HTR-8/SVneo (cell line): ENCODE data around the gene NFYA.

Experiments
- DNase-seq: peaks from one replicate; pipeline ENCODE4 v3.0.0; 2011; ENCODE audit warnings: low spot score, mixed read lengths; ENCODE audit not compliant: insufficient read length
- FAIRE-seq: peaks from 2 replicates; lab custom pipeline; 2011; peaks lifted over from hg19 to GRCh38; lab: Jason Lieb, UNC

Gene NFYA

GRCh38 chr6:41072836-41073202, at the start of gene NFYA:
TSS of gene NFYA (plus strand) at chr6:41072974. CDS start at chr6:41079090, 6,116 bp downstream.
- peak; percentile 95 for DNase-seq
- FAIRE-seq = peak; percentile 98

DNA sequence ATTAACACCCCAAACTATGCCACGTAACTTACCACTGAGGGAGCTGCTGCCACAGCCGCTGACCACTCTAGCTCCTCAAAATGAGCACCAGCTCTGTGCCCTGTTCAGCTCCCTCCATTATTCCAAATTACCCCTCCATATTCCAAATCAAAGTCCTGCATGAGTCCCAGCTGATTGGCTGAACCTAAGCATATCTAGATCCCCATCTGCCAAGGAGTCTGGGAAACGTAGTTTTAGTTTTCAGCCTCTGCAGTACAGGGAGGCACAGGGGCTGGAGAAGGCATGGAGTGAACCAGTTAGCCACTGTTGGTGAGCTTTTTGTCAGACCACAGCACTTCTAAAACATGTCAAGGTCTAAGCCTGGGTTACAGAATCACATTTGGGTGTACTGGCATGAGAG, 49.7 kb upstream of the NFYA start:
- DNase-seq = no peak
- FAIRE-seq = no peak

DNA sequence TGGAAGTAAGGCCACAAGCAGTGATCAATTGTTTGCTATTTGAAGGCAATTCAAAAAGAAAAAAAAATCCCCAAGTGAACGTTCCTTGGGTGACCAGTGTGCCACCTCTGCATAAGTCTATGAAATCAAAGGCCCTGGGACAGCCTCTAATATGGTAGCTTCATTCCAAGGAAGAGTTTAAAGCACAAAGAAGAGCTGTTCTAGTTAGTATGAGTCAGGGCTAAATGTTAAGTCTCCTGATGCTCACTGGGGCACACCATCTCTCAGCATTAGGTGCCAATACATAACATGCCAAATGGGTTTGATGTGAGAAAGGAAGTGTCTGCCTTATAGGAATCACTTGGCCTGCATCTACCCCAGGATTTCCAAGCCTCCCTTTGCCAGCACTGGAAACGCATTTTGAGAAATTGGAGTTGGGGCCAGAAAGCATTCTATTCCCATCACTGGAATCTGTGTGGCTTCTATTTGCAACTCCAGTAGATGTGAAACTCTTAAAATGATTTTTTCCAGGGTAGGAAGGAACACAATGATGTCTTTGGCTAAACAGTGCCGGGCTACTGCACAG, 46.7 kb upstream of the NFYA start:
- DNase-seq (no peak), FAIRE-seq (no peak)

GRCh38 chr6:41027241-41027640, 45.5 kb upstream of the NFYA start:
- no peak for DNase-seq

DNA sequence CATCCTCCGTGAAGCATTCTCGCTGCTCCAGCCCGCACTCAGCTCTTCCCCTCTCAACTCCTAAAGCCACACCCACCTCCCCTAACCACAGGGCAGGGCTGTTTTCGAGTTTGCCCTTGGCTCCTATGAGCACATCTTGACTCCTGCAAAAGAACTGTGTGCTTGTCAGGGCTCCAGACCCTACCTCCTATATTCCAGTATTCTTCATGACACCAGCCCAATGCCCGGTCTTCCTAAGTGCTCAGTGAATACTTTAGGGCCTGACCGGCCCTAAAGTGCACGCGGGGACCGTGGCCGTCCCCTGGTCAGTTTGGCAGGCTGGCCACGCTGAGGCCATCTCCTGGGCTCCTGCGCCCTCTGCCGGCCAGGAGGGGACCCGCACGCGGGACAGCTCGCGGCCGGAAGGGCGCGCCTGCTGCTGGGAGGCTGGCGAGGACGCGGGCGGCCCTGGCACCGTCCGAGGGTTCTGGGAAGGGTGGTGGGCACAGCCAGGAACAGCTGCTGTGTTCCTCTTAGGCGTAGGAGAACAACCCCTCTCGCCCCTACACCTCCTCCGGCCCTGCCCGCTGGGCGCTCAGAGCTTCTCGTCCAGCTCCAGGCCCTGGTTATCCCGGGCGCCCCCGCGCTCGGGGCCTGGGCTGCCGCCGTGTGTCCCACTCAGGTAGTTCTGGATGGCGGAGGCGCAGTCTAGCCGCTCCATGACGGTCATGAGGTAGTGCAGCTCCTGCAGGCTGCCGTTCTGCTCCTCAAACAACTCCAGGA, 44.8 kb upstream of the NFYA start:
- FAIRE-seq (peak; percentile 57), DNase-seq (peak; percentile 82)

More at GRCh38 chr6:41027241-41027640, 45.5 kb upstream of the NFYA start:
- no peak for FAIRE-seq

DNA sequence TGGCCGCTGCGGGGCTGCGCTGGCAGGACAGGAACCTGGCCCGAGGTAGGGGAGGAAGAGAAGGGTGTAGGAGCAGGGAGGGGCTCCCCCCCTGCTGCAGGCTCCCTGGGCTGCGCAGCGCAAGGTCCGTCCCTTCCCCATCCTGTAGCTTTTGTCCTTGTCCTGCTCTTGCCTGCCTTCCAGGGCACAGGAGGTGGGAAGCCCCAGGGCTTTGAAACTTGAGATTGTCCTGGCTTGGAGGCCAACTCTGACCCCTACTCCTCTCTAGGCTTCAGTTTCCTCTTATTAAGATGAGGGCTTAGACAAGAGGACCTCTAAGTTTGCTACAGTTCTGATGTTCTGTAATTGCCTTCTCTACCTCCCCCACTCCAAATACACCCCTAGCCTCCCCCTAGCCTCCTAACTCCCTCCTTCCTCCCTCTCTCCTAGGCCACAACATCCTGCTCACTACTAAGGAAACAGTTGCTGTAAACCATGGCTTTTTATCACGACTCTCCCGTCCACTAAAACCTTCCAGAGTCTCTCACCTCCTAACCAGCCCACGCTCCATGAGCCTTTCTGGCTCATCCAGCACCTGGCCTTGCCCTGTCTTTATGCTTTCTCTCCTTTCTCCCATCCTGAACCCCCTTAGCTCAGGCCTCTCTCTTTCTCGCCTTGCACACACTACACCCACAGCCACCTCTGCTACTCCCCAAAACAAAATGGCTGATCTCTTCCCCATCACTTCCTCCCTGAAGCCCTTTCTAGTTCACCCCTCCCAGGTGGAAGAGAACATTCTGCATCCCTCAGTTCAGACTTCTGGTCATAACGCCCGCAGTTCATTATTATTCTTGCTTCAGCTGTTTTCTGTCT, 44.0 kb upstream of the NFYA start:
- DNase-seq = no peak
- FAIRE-seq = no peak

DNA sequence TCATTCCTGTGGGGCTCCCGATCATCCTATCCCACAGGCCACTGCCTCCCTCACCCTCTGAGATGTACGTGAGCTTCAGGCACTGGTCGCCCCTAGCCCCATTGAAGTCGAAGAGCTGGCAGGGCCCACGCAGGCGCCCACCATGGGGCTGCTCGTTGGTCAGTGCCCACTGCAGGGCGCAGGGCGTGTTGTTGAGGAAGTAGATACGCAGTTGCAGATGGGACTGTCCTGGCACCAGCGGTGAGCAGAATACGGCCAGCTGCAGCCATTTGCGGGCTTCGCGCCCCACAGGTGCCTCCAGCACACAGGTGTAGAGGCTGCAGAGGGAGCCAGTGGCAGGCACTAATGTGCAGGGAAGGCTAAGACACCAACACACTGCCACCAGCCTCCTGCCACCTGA, 39.9 kb upstream of the NFYA start:
- FAIRE-seq (no peak), DNase-seq (no peak)

DNA sequence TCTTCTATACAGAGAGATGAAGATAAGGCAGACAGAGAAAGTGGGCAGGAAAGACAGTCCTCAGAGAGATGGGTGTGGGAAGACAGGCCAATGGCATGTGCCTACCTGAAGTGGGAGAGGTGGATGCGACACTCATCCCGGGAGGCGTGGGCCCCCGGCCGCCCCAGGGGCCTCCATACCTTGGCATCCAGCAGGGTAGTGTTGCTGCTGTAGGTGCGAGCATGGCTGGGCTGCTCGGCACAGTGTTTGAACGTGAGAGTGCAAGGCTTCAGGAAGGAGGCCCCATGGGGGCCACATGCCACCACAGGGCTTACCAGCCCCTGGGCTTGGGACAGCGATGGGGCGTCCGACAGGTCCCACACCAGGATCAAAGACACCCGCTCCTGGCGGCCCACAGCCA, 39.0 kb upstream of the NFYA start:
- FAIRE-seq (no peak), DNase-seq (no peak)

DNA sequence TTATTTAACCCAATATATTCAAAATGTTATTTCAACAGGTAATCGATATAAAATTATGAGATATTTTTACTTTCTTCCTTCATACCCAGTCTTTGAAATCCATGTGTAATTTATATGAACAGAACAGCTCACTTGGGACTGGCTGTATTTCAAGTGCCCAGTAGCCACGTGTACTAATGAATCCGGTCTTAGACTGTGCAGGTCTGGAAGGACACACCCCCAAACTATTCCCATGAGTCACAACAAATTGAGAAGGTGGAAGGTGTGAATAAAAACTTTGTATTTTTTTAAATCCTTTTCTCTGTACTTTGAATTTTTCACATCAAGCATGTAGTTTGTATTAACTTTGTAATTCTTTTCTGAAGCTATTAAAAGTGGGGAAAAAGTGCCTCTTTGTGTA, 36.6 kb upstream of the NFYA start:
- DNase-seq = no peak
- no peak for FAIRE-seq

GRCh38 chr6:41036601-41037000, 36.2 kb upstream of the NFYA start:
- FAIRE-seq (no peak), DNase-seq (no peak)

DNA sequence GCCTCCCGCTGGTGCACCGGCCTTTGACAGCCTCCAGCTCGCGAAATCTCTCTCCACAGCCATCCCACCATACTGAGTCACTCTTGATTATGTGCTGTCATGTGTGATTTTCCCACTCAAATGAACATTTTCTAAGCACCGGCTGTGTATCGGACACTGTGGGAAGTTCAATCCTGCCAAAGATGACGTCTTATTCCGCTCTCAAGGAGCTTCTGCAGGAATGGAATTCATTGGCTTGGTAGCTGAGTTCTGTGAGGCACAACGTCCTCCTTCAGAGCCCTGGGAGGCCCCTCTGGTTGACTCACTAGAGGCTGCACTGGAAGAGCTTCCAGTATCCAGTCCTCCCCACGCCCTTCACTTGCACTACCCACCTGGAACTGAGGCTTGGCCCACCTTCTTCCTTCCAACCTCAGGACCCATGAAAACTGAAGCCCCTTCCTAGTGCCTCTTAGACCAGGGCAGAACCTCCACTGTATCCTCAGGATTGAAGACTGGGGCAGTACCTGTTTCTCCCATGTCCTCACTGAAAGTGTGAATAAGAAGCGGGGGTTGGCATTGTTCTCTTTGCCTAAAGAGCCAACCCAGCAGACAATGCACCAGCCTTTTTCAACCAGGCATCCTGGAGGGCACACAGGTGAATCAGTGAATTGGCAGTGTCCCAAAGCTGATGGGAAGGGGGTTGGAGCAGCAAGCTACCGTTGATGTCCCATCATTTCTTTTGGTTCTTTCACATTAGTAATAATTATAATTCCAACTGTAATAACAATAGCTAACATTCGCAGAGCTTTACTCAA, 35.5 kb upstream of the NFYA start:
- FAIRE-seq (no peak), DNase-seq (no peak)

DNA sequence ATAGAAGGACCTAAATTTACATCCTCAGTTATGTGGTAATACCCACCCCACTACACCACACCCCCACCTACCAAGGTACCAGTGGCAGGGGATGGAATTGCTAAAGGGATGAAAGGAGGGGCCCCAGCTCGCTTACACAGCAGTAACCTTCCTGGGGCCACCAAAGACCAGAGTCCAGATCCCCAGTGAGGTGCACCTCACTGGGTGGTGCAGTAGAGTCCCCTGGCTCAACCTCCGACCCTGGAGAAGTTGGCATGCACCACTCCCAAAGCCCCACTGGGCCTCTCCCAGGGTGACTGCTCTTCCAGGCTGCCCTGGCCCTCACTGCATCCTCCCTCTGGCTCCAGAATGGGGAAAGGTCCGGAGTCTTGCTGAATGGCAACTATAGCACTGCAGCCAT, 34.6 kb upstream of the NFYA start:
- FAIRE-seq = no peak
- no peak for DNase-seq

- FAIRE-seq (peak; percentile 84), DNase-seq (peak; percentile 52)
These were observed 33.4 kb upstream of the NFYA start, which contains the start of gene UNC5CL for GRCh38 chr6:41039060-41039998. TSS of gene UNC5CL (minus strand) at chr6:41039221. CDS start at chr6:41035074, 4,147 bp downstream.

DNA sequence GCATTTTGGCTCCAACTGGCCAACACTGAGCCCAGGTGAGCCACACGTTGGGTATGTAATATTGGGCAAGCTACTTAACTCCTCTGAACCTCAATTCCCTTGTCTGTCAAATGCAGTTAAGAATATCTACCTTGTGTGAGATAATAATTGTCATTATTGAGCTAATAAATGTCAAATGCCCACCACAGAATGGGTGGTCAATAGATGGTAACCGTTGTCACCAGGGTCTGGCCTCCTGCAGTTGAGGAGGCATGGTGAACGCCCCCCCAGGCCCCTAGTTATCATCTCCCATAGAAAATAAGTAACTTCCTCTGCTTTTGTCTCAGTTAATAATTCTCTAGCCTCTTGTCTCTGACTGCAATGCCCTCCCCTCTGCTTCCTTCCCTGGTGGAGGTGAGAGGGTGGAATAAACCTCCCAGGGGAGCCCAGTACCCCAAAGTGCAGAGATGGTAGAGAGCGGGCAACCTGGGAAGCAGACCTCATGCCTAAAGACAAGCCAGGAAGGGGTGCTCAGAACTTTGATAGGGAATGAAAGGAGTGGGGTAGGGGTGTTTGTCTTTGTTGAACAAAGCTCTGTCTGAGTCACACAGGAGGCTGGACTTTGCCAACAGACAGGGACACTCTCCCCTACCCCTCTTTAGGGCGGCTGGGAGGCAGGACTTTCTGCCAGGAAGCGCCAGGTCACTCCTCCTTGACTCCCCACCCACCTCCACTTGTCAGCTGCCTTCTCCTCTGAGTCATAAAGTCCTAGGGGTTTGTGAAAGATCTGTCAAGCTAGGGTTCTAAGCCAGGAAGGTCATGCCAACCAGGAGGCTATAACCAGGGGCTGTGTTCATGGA, 32.5 kb upstream of the NFYA start:
- FAIRE-seq (peak; percentile 62), DNase-seq (peak; percentile 60)

DNA sequence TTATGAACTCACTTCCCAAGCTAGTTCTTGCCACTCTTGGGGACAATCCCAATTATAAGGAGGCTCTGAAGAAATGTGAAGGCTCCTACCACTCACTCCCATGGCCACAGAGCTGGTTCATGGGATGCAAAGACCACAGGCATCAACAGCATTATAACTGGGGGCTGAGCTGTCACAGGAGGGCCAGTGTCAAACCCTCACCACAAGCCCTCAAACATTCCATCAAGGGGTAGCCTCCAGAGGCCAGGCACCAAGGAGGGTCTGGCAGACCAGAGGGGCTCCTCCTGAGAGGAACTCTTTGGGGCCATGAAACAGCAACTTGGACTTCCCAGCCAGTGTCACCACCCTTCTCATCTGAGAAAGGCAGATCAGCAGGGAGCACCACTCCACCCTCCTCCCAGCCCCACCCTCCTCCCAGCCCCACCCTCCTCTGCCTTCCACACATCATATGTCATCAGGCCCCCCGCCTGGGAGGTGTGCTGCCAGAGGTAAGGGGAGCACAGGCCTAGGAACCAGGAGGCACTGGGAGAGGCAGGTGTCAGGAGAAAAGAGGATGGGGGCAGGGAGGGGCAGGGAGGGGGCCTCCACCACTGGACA, 31.7 kb upstream of the NFYA start:
- DNase-seq (no peak), FAIRE-seq (no peak)

DNA sequence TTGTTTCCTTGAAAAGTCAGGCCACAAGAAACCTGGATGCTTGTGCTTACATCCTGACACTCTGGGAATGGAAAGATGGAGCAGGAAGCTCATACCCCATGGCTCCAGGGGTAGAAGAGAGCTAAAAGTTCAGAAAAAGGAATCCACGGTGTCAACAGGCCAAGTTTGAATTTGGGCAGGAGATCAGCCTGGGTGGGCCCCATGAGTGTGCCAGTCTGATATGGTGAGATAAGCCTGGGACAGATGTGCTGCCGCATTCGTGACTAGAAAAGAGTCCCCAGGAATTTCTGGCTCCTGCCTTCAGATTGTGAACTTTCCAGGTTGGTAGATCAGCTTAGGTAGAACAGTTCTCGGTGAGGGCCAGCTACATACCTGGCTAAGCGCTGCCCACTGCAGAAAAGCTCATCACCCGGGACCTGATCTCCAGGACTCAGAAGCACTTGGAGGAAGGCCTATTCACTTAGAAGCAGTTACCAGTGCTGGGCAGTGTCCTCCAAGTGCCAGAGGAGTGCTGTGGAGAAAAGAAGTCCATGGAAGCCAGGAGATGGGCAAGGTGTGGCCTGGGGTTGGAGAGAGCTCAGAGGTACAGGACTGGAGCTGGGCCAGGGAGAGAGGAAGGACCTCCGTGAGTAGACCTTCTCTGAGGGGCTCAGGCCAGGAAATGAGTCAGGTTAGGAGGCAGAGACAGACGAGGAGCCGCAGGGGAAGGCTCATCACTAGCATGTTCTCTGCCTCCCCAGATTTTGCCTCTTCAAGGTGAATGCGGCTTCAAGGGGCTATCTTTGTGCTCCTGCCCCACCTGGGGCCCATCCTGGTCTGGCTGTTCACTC, 30.3 kb upstream of the NFYA start, which contains the start of gene TSPO2:
Gene TSPO2, plus strand, starts transcription at position 242 of the 830 bp plus-strand sequence. Its CDS starts 519 bp downstream, at position 761.
- no peak for FAIRE-seq

GRCh38 chr6:41043151-41043550, 29.6 kb upstream of the NFYA start:
- DNase-seq (no peak), FAIRE-seq (no peak)

More for the DNA sequence above, 30.3 kb upstream of the NFYA start, which contains the start of gene TSPO2:
- DNase-seq = no peak
